GM19467 (cell line): ENCODE data around the gene ZKSCAN7.
"Not testable (repeated sequence)": the region's sequence is repeated elsewhere in the genome, so short reads cannot be mapped to it uniquely, and the experiment has no call there.

Source experiments
- ATAC-seq: cut with Tn5 transposase; IDR thresholded peaks from one replicate; pipeline ENCODE4 v1.9.1; 2021; ENCODE audit warnings: mild to moderate bottlenecking, moderate library complexity; ENCODE audit not compliant: unreplicated experiment

Gene ZKSCAN7

GRCh38 chr3:44571024-44571423, 16.0 kb downstream of the ZKSCAN7 start:
- ATAC-seq = no peak

GRCh38 chr3:44576613-44577012, 21.6 kb downstream of the ZKSCAN7 start:
- ATAC-seq = no peak

GRCh38 chr3:44577354-44577952, 22.5 kb downstream of the ZKSCAN7 start:
- not testable (repeated sequence) for ATAC-seq

- ATAC-seq = not testable (repeated sequence)
Measured at GRCh38 chr3:44578316-44578715, 23.3 kb downstream of the ZKSCAN7 start.

- ATAC-seq = not testable (repeated sequence)
Measured at GRCh38 chr3:44578924-44579515, 24.0 kb downstream of the ZKSCAN7 start.

- not testable (repeated sequence) for ATAC-seq
Measured at GRCh38 chr3:44579749-44580148, 24.8 kb downstream of the ZKSCAN7 start.

- ATAC-seq = not testable (repeated sequence)
Measured at GRCh38 chr3:44580971-44581370, 26.0 kb downstream of the ZKSCAN7 start.

- peak; percentile 66 for ATAC-seq
Measured at GRCh38 chr3:44584646-44585501, 29.9 kb downstream of the ZKSCAN7 start, which contains the start of gene ZNF660. ZNF660 (plus strand) TSS chr3:44584964; CDS start chr3:44594194, 9,230 bp downstream.

GRCh38 chr3:44596621-44597020, 41.6 kb downstream of the ZKSCAN7 start:
- ATAC-seq = no peak

- no peak for ATAC-seq
Measured at GRCh38 chr3:44601749-44602148, 46.8 kb downstream of the ZKSCAN7 start.

- ATAC-seq = no peak
Measured at GRCh38 chr3:44612678-44613077, 57.7 kb downstream of the ZKSCAN7 start.
